ENCODE data around the gene SOST.
A peak's percentile ranks its signal among the peaks of the same experiment; 100 is the strongest.

SOST gene

GRCh38 chr17:43718544-43718943, 40.0 kb downstream of the SOST start:
- Histone ChIP-seq H3K4me1 (ENCODE audit: control insufficient read depth, insufficient read depth, low read length) (peaks cover 32% of the 10 kb centered on the region), H3K9ac (ENCODE audit: low read depth, low read length) (no peak overlapping the region), H3K36me3 (ENCODE audit: insufficient read depth, low read length) (no peaks in the 10 kb centered on the region), H3K9me3 (replicated peaks; ENCODE audit: low read length) (no peaks in the 10 kb centered on the region), H3K4me3 (ENCODE audit: low read length) (no peak overlapping the region), H3K4me2 (ENCODE audit: low read length) (no peak overlapping the region), H3K27me3 (ENCODE audit: control insufficient read depth, insufficient read depth, low read length) (no peaks in the 10 kb centered on the region)

- no peaks in the 10 kb centered on the region for H3K27me3 ChIP-seq (ENCODE audit: control insufficient read depth, insufficient read depth, low read length)
- H3K4me3 ChIP-seq (ENCODE audit: low read length), result no peak overlapping the region
- H3K4me1 ChIP-seq (ENCODE audit: control insufficient read depth, insufficient read depth, low read length), result peaks cover 36% of the 10 kb centered on the region
- no peak overlapping the region for H3K4me2 ChIP-seq (ENCODE audit: low read length)
- H3K36me3 ChIP-seq (ENCODE audit: insufficient read depth, low read length), result no peaks in the 10 kb centered on the region
- no peaks in the 10 kb centered on the region for H3K9me3 ChIP-seq (replicated peaks; ENCODE audit: low read length)
- H3K9ac ChIP-seq (ENCODE audit: low read depth, low read length), result no peak overlapping the region
Observed at GRCh38 chr17:43717913-43718312, 40.7 kb downstream of the SOST start.

DNA sequence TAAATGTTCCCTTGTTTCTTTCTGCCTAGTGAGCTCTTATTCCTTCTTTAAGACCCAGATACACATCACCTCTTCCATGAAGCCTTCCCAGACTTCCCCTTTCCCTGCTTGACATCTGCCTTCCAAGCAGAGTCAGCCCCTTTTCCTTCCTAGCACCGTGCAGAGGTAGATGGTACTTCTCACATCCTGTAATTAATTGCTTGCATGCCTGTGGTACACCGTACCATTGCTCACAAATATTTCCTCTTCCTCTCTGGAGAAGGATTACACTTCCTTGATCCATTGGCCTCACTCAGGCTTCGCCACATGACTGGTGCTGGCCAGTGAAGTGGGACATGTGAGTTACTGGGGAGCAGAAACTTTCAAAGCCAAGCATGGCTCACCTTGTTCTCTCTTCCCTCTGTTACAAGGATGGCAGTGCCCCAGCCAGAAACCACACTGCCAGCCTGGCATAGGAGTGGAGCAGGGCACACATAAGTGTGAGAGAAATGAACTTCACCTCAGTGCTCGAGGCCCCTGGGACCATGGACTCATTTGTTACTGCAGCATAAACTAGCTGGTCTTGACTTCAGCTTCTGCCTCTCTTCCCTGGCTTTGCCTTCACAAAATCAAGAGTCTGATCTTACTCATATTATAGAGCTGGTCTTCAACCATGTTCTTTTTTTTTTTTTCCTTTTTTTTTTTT, 44.0 kb downstream of the SOST start:
- peaks cover 4% of the 10 kb centered on the region for H3K27me3 ChIP-seq (ENCODE audit: control insufficient read depth, insufficient read depth, low read length)
- H3K4me3 ChIP-seq (ENCODE audit: low read length), result no peak overlapping the region
- H3K9me3 ChIP-seq (replicated peaks; ENCODE audit: low read length), result no peaks in the 10 kb centered on the region
- H3K9ac ChIP-seq (ENCODE audit: low read depth, low read length), result no peak overlapping the region
- H3K4me1 ChIP-seq (ENCODE audit: control insufficient read depth, insufficient read depth, low read length), result peaks cover 15% of the 10 kb centered on the region
- H3K4me2 ChIP-seq (ENCODE audit: low read length), result peak overlapping the region; percentile 85
- H3K36me3 ChIP-seq (ENCODE audit: insufficient read depth, low read length), result no peaks in the 10 kb centered on the region

DNA sequence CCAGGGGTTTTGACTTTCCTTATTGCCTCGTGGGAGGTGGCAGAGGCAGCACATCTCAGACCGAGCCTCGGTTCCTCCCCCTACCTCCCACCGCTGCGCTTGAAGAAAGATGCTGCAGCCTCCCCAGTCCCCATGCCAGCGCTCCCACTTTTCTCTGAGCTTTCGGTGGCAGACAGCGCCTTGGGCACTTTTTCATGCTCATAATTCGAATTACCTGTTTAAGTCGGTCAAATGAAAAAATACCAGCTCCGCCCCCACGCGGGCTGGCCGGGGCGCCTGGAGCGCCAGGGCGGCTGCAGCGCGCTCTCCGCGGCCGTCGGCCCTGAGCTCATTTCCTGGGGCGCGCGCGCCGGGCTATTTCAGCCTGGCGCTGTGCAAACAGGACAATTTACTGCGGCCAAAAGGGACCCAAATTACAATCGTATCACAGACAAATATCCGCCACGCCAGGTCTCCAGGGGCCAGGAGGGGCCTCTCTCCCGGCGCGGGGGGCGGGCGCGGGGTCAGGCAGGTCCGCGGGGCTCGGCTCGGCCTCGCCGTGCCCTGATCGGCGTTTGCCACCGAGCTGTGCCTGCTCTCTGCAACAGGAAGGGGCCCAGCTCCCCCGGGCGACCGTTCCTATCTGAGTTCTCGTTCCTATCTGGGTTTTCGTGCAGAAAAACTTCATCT, 45.0 kb downstream of the SOST start:
- Histone ChIP-seq H3K4me3 (ENCODE audit: low read length) (peak overlapping the region; percentile 71), H3K36me3 (ENCODE audit: insufficient read depth, low read length) (no peaks in the 10 kb centered on the region), H3K27me3 (ENCODE audit: control insufficient read depth, insufficient read depth, low read length) (peaks cover 4% of the 10 kb centered on the region), H3K9me3 (replicated peaks; ENCODE audit: low read length) (no peaks in the 10 kb centered on the region), H3K9ac (ENCODE audit: low read depth, low read length) (peak overlapping the region; percentile 75), H3K4me2 (ENCODE audit: low read length) (peak overlapping the region; percentile 85), H3K4me1 (ENCODE audit: control insufficient read depth, insufficient read depth, low read length) (peaks cover 13% of the 10 kb centered on the region)

GRCh38 chr17:43712397-43712796, 46.2 kb downstream of the SOST start:
- Histone ChIP-seq H3K9me3 (replicated peaks; ENCODE audit: low read length) (no peaks in the 10 kb centered on the region), H3K4me2 (ENCODE audit: low read length) (no peak overlapping the region), H3K4me3 (ENCODE audit: low read length) (no peak overlapping the region), H3K36me3 (ENCODE audit: insufficient read depth, low read length) (no peaks in the 10 kb centered on the region), H3K4me1 (ENCODE audit: control insufficient read depth, insufficient read depth, low read length) (peaks cover 13% of the 10 kb centered on the region), H3K9ac (ENCODE audit: low read depth, low read length) (no peak overlapping the region), H3K27me3 (ENCODE audit: control insufficient read depth, insufficient read depth, low read length) (peaks cover 9% of the 10 kb centered on the region)

GRCh38 chr17:43710101-43710500, 48.5 kb downstream of the SOST start:
- Histone ChIP-seq H3K4me1 (ENCODE audit: control insufficient read depth, insufficient read depth, low read length) (peaks cover 13% of the 10 kb centered on the region), H3K9ac (ENCODE audit: low read depth, low read length) (no peak overlapping the region), H3K4me2 (ENCODE audit: low read length) (no peak overlapping the region), H3K36me3 (ENCODE audit: insufficient read depth, low read length) (no peaks in the 10 kb centered on the region), H3K27me3 (ENCODE audit: control insufficient read depth, insufficient read depth, low read length) (peaks cover 30% of the 10 kb centered on the region), H3K9me3 (replicated peaks; ENCODE audit: low read length) (no peaks in the 10 kb centered on the region), H3K4me3 (ENCODE audit: low read length) (no peak overlapping the region)

DNA sequence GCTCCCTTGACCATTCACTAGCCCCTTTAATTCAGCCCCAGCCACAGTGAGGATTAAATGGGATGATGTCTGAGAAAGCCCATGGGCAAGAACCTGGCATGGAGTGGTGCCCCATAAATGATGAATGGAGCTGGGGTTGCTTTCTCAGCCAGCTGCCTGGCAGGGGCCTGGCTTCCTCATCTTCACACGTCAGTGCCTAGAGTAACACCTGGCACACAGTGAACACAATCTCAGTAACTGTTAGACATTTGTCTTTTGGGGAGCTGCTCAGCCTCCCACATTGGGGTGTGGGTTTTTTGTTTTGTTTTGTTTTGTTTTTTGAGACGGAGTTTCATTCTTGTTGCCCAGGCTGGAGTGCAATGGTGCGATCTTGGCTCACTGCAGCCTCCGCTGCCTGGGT, 49.4 kb downstream of the SOST start:
- Histone ChIP-seq H3K27me3 (ENCODE audit: control insufficient read depth, insufficient read depth, low read length) (peaks cover 33% of the 10 kb centered on the region), H3K4me1 (ENCODE audit: control insufficient read depth, insufficient read depth, low read length) (peaks cover 9% of the 10 kb centered on the region), H3K9ac (ENCODE audit: low read depth, low read length) (no peak overlapping the region), H3K9me3 (replicated peaks; ENCODE audit: low read length) (no peaks in the 10 kb centered on the region), H3K4me3 (ENCODE audit: low read length) (no peak overlapping the region), H3K4me2 (ENCODE audit: low read length) (no peak overlapping the region), H3K36me3 (ENCODE audit: insufficient read depth, low read length) (no peaks in the 10 kb centered on the region)

DNA sequence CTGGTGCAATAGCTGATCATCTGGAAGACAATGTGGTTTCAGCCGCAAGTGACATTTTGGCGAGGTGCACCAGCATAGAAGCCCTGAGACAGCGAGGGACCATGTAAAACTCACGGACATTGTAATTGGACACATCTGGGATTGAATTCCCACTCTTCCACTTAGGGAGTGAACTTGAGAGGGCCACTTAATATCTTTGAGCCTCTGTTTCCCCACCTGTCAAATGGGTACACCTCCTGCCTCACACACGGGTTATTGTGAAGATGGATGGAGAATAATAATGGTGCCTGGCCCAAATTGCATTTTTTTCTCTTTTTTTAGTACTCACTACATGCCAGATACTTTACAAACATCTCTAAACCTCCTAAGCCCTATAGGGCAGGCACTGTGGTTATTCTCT, 51.4 kb downstream of the SOST start:
- H3K27me3 ChIP-seq (ENCODE audit: control insufficient read depth, insufficient read depth, low read length), result peaks cover 33% of the 10 kb centered on the region
- no peak overlapping the region for H3K9ac ChIP-seq (ENCODE audit: low read depth, low read length)
- no peaks in the 10 kb centered on the region for H3K4me1 ChIP-seq (ENCODE audit: control insufficient read depth, insufficient read depth, low read length)
- no peak overlapping the region for H3K4me2 ChIP-seq (ENCODE audit: low read length)
- H3K4me3 ChIP-seq (ENCODE audit: low read length), result no peak overlapping the region
- no peaks in the 10 kb centered on the region for H3K9me3 ChIP-seq (replicated peaks; ENCODE audit: low read length)
- H3K36me3 ChIP-seq (ENCODE audit: insufficient read depth, low read length), result no peaks in the 10 kb centered on the region

DNA sequence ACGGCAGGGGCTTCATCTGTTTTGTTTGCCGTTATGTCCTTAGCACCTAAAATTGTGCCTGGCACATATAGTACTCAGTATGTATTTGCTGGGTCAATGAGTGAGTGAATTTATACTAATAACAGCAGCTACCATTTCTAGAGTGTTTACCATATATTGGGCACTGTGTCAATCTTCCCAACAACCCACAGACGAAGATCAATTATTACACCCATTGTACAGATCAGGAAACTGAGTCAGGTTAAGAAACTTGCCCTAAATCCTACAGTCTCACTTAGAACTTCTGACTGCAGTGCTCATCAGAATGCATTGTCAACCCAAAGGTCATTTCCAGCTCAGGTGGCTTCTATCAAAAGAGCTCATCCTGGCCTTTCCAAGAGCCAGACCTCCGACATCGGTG, 52.4 kb downstream of the SOST start:
- H3K36me3 ChIP-seq (ENCODE audit: insufficient read depth, low read length), result no peaks in the 10 kb centered on the region
- no peaks in the 10 kb centered on the region for H3K9me3 ChIP-seq (replicated peaks; ENCODE audit: low read length)

More for the DNA sequence above, 52.4 kb downstream of the SOST start:
- Histone ChIP-seq H3K4me1 (ENCODE audit: control insufficient read depth, insufficient read depth, low read length) (peaks cover 5% of the 10 kb centered on the region), H3K4me3 (ENCODE audit: low read length) (no peak overlapping the region), H3K4me2 (ENCODE audit: low read length) (no peak overlapping the region), H3K9ac (ENCODE audit: low read depth, low read length) (no peak overlapping the region), H3K27me3 (ENCODE audit: control insufficient read depth, insufficient read depth, low read length) (peaks cover 32% of the 10 kb centered on the region)

Data from skeletal muscle satellite cell (primary cell).